Uterus (tissue), 2 donors: ENCODE results near the gene FBXO40.

Experiments
- CTCF ChIP-seq, 4 experiments: fragments of 200-600 bp in 2 of 4; fragments of 450-650 bp in 2 of 4; sonication (generic) in 2 of 4; IDR thresholded peaks; one replicate each; pipeline ENCODE4 v1.5.1; 2016 to 2019; ENCODE audit warnings: antibody characterized with exemption in 4 of 4, mild to moderate bottlenecking in 2 of 4, moderate library complexity in 1 of 4
- POLR2A ChIP-seq, 2 donors: fragments of 450-650 bp; IDR thresholded peaks; one replicate each; pipeline ENCODE4 v1.6.1; 2016; ENCODE audit warnings: antibody characterized with exemption in 2 of 2, mild to moderate bottlenecking in 1 of 2, moderate library complexity in 1 of 2

- no peak for TF ChIP-seq CTCF (IDR thresholded peaks at IDR 0.05)
- no peak for TF ChIP-seq POLR2A (IDR thresholded peaks at IDR 0.05)
These were observed 72.3 kb downstream of the FBXO40 start for GRCh38 chr3:121665488-121665887.
